GM19035 (cell line): Measurements from ENCODE around the gene RPL19.
"Not testable (repeated sequence)": the region's sequence is repeated elsewhere in the genome, so short reads cannot be mapped to it uniquely, and the experiment has no call there.

Experiments used
- ATAC-seq: cut with Tn5 transposase; IDR thresholded peaks from one replicate; pipeline ENCODE4 v1.9.1; 2021; ENCODE audit not compliant: unreplicated experiment

RPL19 gene

DNA sequence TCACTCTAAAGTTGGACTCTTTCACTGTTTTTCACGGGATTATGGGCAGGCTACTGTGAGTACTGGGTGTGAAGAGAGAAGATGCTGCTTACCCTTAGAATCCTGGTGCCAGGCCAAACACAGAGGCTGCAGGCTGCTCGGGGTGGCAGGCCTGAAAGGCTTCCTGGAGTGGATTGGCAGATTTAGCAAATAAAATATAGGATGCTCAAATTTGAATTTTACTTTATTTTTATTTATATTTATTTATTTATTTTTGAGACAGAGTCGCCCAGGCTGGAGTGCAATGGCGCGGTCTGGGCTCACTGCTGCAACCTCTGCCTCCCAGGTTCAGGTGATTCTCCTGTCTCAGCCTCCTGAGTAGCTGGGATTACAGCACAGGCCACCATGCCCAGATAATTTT lies 40.5 kb downstream of the RPL19 start:
- ATAC-seq = no peak

DNA sequence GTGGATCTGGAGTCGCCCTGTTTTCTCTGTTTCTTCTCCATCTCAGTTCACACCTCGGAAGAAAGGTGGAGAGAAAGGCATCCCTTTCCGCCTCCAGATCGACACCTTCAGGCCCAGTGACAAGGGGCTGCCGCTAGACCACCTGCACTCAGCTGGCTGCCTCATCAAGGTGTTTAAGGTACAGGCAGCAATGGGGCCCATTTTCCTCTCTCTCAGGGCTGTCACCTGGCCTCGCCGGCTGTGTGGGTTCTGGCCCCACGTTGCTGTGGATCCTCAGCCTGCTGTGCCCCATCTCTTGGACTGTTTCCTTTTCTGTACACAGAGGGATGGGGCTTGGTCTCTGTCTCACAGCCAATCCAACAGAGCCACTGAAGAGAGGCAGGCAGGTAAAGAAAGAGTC lies 43.1 kb downstream of the RPL19 start:
- ATAC-seq = no peak

- ATAC-seq = no peak
Measured at GRCh38 chr17:39244016-39244599, 44.0 kb downstream of the RPL19 start.

GRCh38 chr17:39244600-39245570 lies 44.8 kb downstream of the RPL19 start:
- ATAC-seq = no peak

DNA sequence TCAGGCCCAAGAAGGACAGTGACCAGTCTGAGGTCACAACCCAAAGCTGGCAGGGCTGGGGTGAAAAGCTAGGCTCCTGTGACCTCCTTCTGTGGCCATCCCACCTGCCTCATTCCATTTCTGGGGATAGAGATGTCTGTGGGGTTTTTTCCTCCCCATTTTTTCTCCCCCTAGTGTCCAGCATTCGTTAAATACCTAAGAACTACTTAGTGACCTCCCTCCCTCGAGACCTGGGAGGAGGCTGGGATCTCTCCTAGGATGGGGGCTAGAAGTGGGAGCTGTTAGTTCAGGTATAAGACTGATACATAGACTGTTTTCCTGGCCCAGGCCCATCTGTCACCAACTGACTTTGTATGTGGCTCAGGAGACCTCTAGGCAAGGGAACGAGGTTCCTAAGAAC lies 46.2 kb downstream of the RPL19 start:
- no peak for ATAC-seq

GRCh38 chr17:39250076-39250475 lies 50.0 kb downstream of the RPL19 start:
- ATAC-seq = not testable (repeated sequence)

- no peak for ATAC-seq
Measured at GRCh38 chr17:39251997-39252396, 51.9 kb downstream of the RPL19 start.

DNA sequence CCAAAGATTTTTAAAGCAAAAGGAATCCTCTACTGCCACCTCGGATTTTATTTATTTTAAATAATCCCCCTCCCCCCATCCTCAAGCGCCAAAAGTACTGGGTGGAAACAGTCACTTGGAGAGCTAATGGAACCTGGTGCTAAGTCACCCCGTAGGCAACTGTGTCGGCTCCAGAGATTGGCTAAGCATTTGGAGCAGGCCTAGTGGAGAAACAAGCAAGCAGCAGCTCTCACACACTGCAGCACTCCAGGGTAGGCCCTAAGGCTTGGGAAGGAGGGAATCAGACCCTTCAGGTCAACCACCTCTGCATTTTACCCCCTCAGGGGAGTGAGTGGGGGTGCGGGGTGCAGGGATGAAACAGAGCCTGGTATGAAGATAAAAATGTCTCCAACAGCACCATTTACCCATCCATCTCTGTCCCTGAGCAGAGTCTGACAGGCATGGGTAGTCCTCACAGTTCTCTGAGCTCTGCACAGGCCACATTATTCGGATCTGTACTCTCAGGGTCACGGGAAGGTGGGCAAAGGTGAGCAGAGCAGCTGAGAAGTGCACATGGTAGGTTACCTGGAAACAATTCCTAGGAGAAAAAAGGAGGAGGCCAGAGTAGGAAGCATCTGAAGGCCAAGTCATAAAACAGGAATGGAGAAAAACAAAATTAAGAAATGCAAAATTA lies 52.8 kb downstream of the RPL19 start:
- ATAC-seq = no peak
